Ureter (tissue), 1 donor: ENCODE results near the gene IGSF9B. TPM values are rescaled to one million over a fixed set of nuclear protein-coding genes. Genes with fewer than 3 reads are reported as not detected.

Experiments used
- DNase-seq: peaks from one replicate; pipeline ENCODE4 v3.0.0-alpha.2; 2020; ENCODE audit warnings: low spot score
- total RNA-seq: library from RNA; stranded (reverse); gene quantifications from one replicate; pipeline ENCODE4 v1.2.4, GENCODE V29; 2023
- donor health status: DM: yes; HTN: yes; CAD: no.

The IGSF9B gene
- total RNA-seq, 1 donor from 2014 or later: 52.0 TPM

DNA sequence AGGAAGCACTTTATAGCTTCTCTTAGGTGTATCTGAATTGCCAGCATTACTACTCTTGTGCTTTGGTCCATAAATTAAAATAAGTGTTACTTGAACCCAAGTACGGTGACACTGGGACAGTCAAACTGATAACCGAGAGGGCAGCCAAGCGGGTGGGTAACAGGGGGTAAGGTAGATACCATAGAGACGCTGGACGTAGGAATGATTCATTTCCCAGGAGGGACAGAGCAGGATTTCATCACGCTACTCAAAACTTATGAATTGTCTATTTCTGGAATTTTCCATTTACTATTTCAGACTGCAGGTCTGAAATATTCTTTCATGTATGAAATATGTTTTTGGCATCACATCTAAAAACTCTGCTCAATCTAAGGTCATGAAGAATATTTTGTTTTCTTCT is 96.6 kb downstream of the IGSF9B start:
- DNase-seq: no peak

Other genes starting within 250 kb of the IGSF9B start
- not detected for gene SPATA19, start 111.5 kb downstream of the IGSF9B start, total RNA-seq
- 33.8 TPM for gene JAM3, start 112.1 kb upstream of the IGSF9B start, total RNA-seq